Mesothelial cell of epicardium (in vitro differentiated cells): ENCODE measurements around the gene PRKG1. TPM values are rescaled to one million over a fixed set of nuclear protein-coding genes. Genes with fewer than 3 reads are reported as not detected.

Experiments used
- DNase-seq, 2 experiments: peaks; one replicate each; pipeline ENCODE4 v3.0.0; 2021; ENCODE audit warnings: low spot score in 2 of 2; ENCODE audit not compliant: unreplicated experiment in 2 of 2
- H3K27ac Mint-ChIP-seq: 2 replicates; pipeline ENCODE4 v1.8.0; 2021; ENCODE audit warnings: mixed read lengths
- H3K27me3 Mint-ChIP-seq: 2 replicates; pipeline ENCODE4 v1.8.0; 2021; ENCODE audit warnings: low read depth, mixed read lengths
- H3K36me3 Mint-ChIP-seq: 2 replicates; pipeline ENCODE4 v1.8.0; 2021; ENCODE audit warnings: mixed read lengths
- H3K4me1 Mint-ChIP-seq: 2 replicates; pipeline ENCODE4 v1.8.0; 2021; ENCODE audit warnings: mixed read lengths
- H3K4me3 Mint-ChIP-seq: 2 replicates; pipeline ENCODE4 v1.8.0; 2021; ENCODE audit warnings: mild to moderate bottlenecking, moderate library complexity, mixed read lengths
- H3K9me3 Mint-ChIP-seq: 2 replicates; pipeline ENCODE4 v1.8.0; 2021; ENCODE audit warnings: mixed read lengths
- total RNA-seq: library from RNA; stranded (reverse); gene quantifications from 3 replicates; pipeline ENCODE4 v1.2.1, GENCODE V29; 2021
- TF ChIP-seq, protein P1 (sequence below): fragments of 200-600 bp; sonication (generic); IDR thresholded peaks from one replicate; pipeline ENCODE4 v1.5.0; 2021; ENCODE audit warnings: antibody characterized with exemption; ENCODE audit not compliant: unreplicated experiment

PRKG1 gene
- total RNA-seq, 1 donor from 2014 or later = 37.0 TPM

DNA sequence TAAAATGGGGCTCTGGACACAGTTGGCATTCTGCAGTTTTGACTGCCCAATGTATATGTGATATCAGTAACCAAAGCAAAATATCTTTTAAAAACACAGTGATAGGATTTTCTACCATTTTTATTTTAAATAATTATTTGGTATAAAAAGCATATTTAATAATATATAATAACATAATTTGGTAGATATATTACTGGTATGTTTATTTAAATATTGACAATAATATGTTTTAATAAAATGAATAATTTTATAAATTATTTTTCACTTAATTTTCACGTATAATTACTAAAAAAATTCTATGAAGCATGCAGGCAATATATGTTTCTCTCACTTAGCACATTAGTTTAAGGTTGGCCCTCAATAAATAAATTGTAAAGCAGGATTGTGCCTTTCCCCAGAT is 269.1 kb downstream of the PRKG1 start:
- TF ChIP-seq, protein P1, sequence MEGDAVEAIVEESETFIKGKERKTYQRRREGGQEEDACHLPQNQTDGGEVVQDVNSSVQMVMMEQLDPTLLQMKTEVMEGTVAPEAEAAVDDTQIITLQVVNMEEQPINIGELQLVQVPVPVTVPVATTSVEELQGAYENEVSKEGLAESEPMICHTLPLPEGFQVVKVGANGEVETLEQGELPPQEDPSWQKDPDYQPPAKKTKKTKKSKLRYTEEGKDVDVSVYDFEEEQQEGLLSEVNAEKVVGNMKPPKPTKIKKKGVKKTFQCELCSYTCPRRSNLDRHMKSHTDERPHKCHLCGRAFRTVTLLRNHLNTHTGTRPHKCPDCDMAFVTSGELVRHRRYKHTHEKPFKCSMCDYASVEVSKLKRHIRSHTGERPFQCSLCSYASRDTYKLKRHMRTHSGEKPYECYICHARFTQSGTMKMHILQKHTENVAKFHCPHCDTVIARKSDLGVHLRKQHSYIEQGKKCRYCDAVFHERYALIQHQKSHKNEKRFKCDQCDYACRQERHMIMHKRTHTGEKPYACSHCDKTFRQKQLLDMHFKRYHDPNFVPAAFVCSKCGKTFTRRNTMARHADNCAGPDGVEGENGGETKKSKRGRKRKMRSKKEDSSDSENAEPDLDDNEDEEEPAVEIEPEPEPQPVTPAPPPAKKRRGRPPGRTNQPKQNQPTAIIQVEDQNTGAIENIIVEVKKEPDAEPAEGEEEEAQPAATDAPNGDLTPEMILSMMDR = no peak
- Mint-ChIP-seq H3K4me3 (no peak overlapping the region), H3K27me3 (no peaks in the 10 kb centered on the region), H3K27ac (no peak overlapping the region), H3K36me3 (peaks cover 12% of the 10 kb centered on the region), H3K9me3 (peaks cover 6% of the 10 kb centered on the region), H3K4me1 (no peaks in the 10 kb centered on the region)
- DNase-seq = no peak

DNA sequence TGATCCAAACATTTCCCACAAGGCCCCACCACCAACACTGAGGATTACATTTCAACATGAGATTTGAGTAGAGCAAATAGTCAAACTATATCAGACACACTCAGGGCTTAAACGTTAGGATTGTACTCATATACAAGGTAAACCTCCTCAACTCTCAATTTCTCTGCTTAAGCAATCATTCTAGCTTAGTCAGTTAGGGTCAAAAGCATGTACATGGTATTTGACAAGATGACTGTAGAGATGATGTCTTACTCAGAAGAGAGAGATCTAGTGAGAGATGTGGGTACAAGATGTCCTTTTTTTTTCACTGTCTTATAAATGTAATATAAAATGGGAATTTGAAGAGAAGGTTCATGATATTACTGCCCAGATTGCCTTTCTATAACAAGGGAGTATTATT is 270.1 kb downstream of the PRKG1 start:
- no peak for DNase-seq
- Mint-ChIP-seq H3K4me1 (no peaks in the 10 kb centered on the region), H3K4me3 (no peak overlapping the region), H3K27ac (no peak overlapping the region), H3K36me3 (peaks cover 12% of the 10 kb centered on the region), H3K9me3 (peaks cover 6% of the 10 kb centered on the region), H3K27me3 (no peaks in the 10 kb centered on the region)
- TF ChIP-seq, protein P1 = no peak

DNA sequence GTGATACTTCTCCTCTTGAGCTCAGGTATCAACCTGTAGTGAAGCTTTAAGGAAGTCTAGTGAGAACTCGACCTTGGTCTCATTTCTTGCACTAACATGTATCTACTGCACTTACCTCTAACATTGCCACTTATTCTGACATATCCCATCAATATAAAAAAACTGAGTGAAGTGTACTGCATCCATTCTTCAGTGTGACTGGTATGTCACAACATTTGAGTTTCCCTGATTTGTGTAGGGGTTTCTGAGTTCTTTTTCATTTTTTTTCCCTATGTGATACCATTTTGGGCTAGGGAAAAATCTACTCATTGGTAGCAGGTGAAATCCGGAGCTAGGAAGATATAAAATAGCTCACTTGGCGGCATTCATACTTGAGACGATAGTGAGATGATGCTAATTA is 274.3 kb downstream of the PRKG1 start:
- no peak for DNase-seq
- Mint-ChIP-seq H3K9me3 (peaks cover 34% of the 10 kb centered on the region), H3K4me1 (no peaks in the 10 kb centered on the region), H3K4me3 (no peak overlapping the region), H3K27ac (no peak overlapping the region), H3K36me3 (peaks cover 22% of the 10 kb centered on the region), H3K27me3 (no peaks in the 10 kb centered on the region)
- TF ChIP-seq, protein P1 = no peak

DNA sequence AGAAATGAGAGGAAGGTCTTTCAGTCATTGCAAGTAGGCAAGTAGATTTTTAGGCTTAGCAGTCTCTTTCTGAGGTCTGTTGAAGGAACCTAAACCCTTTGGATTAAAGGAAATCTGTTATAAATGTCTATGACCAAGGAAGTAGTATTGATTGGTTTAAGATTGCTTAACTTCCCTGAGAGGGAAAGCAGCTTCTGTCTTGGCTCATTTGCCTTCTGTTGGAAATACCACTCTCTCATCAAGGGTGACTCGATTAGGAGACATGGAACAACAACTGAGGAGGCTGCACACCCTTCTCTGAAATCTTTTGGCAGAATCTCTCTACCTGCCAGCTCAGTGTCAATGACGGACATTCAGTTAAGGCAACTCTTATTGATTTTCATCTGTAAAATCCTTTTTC is 282.9 kb downstream of the PRKG1 start:
- Mint-ChIP-seq H3K4me1 (peaks cover 9% of the 10 kb centered on the region), H3K27ac (no peak overlapping the region), H3K36me3 (peaks cover 2% of the 10 kb centered on the region), H3K4me3 (no peak overlapping the region), H3K27me3 (no peaks in the 10 kb centered on the region), H3K9me3 (peaks cover 13% of the 10 kb centered on the region)
- no peak for DNase-seq
- TF ChIP-seq, protein P1 = no peak

DNA sequence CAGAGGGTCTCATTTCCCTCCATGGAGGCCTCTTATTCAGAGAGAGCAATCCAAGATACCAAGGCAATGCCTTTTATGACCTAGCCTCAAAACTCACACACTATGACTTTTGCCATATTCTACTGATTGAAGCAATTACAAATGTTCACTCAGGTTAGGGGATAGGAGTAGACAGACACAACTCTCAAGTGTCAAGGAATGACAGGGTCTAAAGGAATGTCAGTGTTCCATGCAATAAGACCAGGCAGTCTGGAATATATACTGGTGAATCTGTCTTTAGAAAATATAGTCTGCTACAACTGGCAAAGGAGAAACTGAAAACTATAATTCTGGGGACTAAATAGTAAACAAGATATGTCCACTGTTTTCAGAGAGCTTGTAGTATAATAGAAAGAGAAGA is 283.9 kb downstream of the PRKG1 start:
- H3K4me1 Mint-ChIP-seq = peaks cover 9% of the 10 kb centered on the region
- H3K36me3 Mint-ChIP-seq = no peaks in the 10 kb centered on the region
- TF ChIP-seq, protein P1 = no peak
- peaks cover 2% of the 10 kb centered on the region for H3K9me3 Mint-ChIP-seq
- H3K27me3 Mint-ChIP-seq = no peaks in the 10 kb centered on the region
- H3K4me3 Mint-ChIP-seq = no peak overlapping the region
- no peak for DNase-seq
- no peak overlapping the region for H3K27ac Mint-ChIP-seq

DNA sequence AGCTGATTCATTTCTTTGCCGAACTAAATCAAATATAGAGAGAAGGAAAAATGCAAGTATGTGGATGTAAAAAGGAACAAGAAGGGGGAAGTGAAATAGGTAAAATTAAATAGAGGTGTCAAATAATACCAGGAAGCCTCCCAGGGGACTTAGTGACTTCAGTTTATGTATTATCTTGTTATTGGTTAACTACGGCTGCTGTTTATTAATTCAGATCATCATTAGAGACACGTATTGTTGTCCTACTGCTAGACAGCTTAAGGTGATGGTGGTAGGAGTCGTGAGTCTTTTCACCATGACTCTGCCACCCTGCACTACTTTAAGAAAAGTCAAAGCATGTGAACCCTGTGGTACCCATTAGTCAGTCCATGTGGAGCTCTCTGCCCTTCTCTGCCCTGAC is 289.1 kb downstream of the PRKG1 start:
- H3K4me1 Mint-ChIP-seq = peaks cover 28% of the 10 kb centered on the region

More for the DNA sequence above, 289.1 kb downstream of the PRKG1 start:
- no peak overlapping the region for H3K4me3 Mint-ChIP-seq
- DNase-seq = no peak
- TF ChIP-seq, protein P1 = no peak
- H3K36me3 Mint-ChIP-seq = no peaks in the 10 kb centered on the region
- H3K27ac Mint-ChIP-seq = no peak overlapping the region
- peaks cover under 1% of the 10 kb centered on the region for H3K9me3 Mint-ChIP-seq
- H3K27me3 Mint-ChIP-seq = no peaks in the 10 kb centered on the region
